ENCODE measurements around the gene FABP1.

The FABP1 gene

DNA sequence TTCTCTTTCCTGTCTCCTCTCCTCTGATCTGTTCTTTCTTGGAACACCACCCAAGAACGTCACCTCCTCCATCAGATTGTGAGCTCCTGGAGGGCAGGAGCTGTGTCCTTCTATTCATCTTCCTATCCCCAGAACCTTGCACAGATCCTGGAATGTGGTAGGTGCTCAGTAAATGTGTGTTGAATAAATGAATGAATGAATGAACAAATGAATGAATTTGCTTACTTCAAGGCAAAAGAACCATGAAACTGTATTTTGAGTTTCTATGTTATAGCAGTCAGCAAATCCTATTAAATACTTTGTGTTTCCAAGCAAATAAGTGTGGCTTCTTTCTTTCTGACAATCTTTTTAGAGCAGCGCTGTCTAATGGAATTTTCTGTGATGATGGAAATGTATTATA lies 14.8 kb downstream of the FABP1 start:
- DNase-seq: no peak

DNA sequence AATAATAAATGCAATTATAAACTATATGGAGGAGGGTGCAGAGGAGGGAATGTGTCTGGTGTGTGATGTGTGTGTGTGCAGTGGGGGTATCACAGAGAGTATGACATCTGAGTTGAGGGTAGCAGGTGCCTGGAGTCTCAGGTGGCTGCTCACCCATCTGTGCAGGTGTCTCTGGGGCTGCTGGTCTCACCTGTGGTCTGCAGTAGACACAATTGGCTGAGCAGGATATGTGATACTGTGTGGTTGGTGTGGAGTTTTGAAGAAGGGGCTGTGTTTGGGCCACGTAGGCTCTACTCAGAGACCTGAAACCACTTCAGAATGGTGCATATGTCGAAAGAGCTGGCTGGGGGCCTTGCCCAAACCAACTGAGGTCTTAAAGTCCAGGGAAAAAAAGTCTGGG lies 17.0 kb downstream of the FABP1 start:
- no peak for DNase-seq

DNA sequence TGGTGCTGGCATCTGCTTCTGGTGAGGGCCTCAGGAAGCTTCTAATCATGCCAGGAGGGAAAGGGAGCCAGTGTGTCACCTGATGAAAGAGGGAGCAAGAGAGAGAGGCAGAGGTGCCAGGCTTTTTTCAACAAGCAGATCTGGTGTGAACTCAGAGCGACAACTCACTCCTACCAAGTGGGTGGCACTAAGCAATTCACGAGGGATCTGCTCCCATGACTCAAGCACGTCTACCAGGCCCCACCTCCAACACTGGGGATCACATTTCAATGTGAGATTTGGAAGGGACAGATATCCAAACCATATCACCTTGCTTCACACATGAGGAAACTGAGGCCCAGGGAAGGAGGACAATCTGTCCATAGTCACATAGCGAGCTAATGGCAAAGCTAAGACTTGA lies 19.1 kb downstream of the FABP1 start:
- no peak for DNase-seq

DNA sequence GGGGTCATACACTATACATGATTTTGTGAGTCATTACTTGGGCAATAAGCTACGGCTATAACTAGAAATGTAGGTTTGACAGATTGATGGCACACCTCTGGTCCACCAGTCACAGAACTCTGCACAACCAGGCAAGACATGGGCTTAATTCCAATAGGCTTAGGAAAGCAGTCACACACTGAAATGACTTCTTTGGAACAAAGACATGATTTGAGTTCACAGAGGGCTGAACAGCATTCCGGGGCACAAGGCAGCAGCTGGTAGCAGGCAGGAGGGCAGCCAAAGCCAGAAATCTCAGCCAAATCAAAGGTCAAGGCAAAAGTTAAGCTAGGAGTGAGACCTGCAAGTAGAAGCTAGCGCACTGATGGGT lies 27.4 kb downstream of the FABP1 start:
- no peak for DNase-seq

DNA sequence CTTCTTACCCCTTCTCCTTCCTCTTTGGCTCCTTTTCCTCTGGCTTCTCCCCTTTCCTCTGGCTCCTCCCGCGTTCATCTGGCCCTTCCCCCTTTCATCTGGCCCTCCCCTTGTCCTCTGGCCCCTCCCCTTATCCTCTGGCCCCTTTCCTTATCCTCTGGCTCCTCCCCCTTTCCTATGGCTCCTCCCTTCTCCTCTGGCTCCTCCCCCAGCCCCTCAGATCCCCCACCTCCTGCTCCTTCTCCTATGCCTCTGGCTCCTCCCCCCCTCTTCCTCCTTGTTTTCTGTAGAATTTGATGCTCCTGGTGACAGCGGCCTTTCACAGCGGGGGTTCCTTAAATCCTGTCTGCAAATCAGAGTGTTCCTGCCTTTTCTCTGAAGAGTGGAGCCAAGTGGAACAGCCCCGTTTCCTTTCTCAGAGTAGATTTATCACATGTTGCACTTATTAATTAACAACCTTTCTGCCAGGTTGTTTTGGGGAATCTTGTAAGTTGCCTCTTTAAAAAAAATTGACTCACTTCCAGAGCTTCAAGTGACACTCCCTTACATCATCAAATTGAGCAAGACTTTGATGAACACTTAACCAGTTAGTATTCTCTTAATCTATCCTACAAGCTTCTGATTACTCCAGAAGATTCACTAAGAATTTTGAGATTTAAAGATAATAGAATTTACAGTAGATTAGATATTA lies 27.9 kb downstream of the FABP1 start:
- DNase-seq: peak; percentile 20

DNA sequence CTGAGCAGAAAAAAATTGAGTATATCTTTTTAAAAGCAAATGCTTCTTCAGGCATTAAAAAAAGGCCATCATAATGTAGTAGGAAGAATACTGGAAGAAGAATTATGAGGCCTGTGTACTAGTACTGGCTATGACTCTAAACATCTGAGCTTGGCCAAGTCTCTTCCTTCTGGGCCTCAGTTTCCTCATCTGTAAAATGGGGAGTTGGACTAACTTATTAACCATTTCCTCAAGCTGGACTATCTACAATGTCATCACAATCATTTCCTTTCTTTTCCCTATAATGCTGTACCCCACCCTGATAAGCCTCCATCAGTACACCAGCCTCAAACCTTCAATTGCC lies 29.3 kb downstream of the FABP1 start:
- DNase-seq: no peak

DNA sequence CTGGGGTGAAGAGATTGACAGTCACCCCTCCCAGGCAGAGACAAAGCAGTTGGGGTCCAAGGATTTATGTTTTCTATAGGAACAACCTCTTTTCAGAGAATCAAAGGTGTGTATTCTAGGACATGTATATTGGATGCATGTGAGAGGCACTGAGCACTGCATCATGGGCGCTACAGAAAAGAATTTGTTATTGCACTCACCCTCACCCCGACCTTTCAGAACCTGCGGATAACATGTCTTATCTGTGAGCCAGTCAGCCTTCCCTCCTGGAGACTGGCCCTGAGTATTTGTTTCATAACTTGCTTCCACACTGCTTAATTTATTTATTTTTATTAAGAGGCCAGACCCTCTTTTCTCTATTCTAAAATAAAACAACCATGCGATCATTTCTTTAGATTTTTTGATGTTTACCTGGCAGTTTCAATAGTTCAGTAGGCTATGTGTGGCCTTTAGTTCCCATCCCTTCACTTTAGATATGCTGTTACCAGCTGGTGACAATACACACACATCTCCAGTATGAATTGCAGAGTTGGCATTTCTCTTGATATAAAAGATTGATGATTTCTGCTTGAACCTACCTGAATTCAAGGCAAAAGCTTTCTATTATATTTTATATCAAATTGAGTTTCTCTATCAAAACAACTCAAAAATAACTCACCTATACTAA lies 29.8 kb downstream of the FABP1 start:
- DNase-seq: no peak

DNA sequence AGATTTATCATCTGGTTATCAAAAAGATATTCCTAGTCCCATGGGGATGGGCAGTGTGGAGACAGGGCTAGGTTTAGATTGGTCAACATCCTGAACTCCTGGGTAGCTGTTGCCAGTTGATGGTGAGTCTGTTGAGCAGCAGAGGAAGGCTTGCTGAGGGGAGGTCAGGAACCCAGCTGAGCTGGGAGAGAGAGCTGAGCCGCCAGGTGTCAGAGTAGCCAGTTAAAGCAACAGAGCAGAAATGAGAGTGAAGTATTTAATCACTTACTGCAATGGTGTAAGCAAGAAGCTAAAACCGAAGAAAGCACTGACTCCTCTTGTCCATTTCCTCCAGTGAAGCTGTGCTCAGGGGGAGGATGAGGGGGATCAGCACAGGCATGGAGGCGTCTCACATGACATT lies 30.7 kb downstream of the FABP1 start:
- DNase-seq: no peak

DNA sequence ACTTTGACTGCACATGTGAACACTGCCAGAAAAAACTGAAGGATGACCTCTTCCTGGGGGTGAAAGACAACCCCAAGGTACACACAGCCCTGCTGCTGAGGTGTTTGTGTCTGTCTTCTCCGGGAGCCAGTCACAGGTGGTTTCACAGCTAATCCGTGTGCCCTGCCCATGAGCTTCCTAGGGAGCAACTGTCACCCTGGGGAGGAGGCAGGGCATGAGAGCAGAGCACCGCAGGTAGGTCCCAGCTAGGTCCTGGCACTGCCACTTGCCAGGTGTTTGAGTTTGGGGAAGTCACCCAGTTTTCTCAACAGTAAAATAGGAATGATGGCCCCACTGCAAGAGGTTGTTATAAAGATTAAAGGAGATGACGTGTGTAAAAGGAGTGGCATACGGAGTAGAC lies 31.2 kb downstream of the FABP1 start:
- DNase-seq: no peak

DNA sequence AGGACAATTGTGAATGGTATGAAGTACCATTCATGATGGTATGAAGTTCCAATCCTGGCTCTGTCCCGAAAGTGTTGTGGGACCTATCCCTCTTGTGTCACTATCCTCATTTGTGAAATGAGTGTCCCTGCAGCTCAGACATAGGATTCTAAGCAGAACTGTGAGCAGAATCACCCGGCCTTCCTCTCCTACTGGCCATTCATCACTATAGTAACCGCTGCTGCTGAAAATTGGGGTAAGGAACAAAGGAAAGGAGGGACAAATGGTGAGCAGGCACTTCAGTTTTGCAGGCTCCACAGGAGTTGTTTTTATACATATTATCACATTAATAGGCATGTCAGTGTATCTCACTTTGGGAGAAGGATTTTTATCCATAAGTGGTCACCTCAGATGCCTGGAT lies 32.8 kb downstream of the FABP1 start:
- DNase-seq: no peak

DNA sequence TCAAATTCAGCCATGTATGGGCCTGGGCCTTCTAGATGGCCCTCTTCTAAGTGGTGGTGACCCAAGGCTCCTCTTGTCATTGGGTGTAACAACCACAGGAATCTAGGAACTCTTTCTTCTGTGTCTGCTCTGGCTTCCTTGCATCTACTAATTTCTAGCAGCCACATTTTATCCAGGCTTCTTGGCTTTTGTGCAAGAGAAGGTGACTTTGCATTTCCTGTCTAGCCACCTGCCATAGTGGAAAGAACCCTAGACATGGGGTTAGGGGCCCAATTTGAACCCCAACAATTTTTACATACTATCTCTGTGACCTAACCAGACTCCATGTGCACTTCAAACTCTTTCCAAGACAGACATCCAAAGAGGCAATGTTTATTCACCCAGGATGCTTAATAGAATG lies 35.1 kb downstream of the FABP1 start:
- no peak for DNase-seq

DNA sequence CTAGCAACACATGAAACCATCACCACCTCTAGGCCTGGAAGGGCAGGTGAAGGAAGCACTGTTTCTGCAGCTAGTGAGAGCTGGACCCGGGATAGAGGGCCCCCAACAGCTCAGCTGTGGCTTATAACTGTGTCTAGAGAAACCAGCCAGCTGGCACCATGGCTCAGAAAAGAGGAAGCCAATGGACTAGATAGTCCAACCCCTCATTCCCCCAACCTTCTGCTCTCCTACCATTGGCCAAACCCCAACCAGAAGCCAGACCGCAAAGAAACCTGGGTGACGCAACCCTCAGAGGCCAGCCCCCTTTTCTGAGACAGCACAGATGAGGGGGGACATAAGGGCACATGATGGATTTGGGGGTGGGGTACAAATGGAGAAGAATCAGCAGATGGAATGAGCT lies 35.9 kb downstream of the FABP1 start:
- DNase-seq: no peak

DNA sequence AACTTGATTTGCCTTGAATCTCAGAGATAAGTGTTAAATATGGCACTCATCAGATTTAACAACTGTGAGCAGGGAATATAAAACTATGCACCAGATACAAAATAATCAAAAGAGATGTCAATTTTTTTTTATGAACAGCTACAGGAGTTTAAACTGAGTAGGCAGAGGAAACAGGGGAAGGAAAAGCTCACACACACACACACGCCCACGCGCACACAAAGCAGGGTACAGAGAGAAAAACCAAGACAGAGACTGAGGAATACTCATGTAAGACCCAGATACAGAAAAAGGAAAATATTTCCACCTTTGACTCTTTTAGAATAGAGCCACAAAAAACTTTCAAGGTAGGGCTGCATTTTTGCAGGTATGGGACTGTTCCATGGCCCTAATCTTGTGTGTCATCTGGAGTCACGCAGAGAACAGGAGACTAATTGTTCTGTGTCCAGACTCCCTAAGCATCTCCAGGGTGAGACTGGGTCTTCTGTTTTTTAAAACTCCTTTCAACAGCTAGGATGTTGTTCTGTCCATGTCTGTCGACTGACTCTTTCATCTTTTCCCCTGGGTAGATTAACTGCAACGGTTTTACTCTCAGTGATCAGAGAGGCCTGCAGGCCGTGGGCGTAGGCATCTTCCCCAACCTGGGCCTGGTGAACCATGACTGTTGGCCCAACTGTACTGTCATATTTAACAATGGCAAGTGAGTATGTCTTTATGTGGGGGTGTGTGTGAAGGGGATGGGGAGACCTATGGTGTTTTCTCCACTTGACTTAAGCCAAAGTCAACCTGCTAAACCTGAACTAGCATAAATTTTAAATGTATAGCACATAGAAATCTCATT lies 37.2 kb downstream of the FABP1 start:
- DNase-seq: no peak

DNA sequence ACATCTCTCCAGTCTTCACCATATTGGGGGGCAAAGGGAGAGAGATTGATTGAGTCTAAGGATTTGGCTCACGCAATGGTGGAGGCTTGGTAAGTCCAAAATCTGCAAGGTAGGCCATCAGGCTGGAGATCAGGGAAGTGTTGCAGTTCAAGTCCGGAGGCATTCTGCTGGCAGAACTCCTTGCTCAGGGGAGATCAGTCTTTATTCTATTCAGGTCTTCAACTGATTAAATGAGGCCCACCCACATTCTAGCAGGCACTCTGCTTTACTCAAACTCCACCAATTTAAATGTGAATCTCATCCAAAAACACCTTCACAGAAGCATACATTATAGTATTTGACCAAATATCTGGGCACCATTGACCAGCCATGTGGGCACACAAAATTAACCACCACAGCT lies 38.9 kb downstream of the FABP1 start:
- DNase-seq: no peak

DNA sequence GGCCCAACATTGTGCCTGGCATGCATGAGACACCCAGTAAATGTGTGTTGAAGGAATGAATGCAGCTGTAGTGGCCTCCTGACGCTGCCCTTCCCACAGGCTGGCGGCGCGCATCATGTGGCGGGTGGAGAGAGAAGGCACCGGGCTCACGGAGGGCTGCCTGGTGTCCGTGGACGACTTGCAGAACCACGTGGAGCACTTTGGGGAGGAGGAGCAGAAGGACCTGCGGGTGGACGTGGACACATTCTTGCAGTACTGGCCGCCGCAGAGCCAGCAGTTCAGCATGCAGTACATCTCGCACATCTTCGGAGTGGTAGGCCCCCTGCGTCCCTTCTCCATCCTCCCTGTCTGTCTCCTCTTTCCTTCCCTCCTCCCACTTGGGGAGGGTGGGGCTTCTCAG lies 40.1 kb downstream of the FABP1 start:
- no peak for DNase-seq

DNA sequence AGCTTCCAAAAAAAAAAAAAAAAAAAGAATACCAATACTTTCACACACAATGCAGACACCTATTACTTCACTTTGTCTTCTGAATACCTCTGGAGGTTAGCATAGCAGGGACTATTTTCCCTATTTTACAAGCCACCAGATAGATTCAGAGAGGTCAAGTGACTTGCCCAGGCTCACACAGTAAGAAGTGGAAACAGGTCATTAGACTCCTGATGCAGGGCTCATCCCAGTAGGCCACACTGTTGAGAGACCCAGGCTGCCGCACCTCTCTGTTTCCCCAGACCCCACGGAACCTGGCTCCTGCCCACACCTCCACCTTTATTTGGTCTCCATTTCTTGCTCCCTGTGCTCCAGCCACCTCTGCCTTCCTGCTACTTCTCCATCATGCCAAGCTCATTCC lies 40.8 kb downstream of the FABP1 start:
- no peak for DNase-seq

DNA sequence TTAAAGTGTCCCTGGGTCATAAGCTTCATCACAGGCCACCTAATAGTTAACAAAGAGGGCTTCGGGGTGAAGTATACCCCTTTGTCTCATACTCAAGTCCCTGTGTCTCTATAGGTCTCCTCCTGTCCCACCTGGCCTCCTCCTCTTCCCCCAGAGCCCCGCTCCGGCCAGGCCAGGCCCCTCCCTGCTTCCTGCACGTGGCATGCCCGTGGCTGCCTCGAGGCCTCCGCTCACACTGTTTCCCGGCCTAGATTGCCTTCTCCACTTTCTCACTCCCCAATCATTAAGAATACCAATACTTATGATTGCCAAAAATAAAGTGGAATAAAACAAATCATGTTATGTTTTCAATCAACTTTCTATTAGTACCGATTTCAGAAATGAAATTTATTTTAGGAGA lies 41.5 kb downstream of the FABP1 start:
- no peak for DNase-seq

DNA sequence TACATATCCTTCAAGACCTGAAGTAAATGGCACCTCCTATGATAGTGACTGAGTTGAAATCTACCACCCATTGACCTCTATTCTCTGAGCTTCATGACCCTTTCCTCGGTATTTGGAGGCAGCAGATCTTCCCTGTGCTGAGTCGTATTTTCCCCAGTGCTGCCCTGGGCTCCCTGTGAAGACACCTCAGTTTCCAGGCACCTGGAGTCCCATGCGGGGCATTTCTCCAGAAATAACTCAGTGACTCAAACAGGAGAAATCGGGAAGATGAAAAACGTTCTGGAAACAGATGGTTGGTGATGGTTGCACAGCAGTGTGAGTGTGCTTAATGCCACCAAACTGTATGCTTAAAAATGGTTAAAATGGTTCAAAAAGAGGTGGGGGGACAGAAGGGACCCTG lies 42.3 kb downstream of the FABP1 start:
- DNase-seq: no peak

DNA sequence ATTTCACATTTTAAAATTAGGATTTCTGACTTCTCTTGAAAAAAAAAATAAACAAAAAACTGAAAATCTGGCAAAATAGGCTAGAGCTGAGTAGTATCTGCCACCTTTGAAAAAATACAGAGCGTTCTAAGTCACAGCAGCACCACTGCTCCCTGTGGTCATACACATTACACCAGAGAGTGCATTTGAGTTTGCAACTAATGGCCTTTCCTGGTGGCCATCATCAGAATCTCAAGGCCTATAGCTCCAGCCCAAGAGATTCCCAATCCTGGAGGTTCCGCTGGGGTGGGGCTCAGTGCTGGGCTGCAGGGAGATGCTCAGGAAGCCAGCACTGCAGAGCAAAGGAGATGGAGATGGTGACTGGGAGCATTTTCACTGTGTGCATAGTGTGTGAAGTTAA lies 42.8 kb downstream of the FABP1 start:
- no peak for DNase-seq

DNA sequence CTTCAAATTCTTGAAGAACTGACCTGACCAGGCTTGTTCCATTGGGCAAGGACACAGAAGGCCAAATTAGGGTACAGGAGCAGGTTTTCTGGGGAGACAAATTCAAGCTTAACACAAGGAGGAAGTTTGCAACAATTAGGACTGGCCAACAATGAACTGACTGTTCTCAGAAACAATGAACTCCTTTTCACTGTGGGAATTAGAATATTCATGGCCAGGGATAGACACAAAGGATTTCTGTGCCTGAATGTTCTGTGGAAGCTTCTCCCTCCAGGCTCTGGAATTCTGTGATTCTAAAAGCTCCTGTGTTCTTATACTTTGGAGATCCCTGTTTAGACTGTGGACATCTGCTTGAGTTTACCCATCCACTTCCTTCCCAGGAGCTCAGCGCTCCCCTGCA lies 45.1 kb downstream of the FABP1 start:
- DNase-seq: no peak

DNA sequence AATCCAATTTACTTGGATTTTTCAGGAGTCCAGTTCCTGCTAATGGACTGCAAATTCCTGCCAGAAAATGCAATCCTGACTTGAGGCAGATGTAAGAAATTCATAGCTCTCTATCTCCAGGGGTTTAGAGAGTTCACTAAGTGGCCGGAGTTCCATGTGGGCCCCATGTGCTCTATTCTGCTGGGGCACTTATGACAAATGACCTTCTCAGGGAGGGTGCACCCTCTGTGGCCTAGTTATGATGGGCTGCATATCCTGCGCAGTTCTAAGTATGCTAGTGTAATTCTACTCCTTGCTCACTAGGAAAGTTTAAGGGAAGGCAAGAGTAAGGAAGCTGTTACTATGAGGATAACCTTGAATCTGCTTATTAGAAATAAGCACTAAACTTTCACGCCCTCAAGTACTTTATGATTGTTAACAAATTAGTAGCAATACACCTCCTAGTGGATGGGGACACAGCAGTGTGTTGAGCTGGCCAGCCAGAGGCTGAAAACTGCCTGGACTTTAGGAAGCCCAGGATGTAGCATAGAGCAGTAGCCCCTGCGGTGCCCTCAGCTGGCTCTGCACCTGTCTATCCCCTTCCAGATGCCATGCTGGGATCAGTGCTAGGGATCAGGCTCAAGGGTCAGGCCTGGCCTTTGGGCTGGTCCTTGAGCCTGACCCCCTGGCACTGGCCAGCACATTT lies 45.8 kb downstream of the FABP1 start:
- DNase-seq: no peak

DNA sequence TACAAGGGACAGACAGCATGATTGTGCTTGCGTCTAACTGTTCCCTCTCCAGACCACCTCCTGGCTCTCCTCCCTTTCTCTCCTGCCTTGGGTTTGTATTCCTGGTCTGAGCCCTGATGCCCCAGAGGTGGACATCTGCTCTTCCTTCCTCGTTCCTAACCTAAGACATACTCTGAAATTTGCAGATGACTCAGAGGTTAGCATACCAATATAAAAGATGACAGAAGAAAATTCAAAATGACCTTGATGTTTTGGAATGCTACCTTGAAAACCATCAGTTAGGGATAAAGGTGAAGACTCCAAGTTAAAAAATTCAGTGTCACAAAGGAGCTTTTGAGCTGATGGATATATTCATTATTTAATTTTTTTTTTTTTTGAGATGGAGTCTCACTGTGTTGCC lies 47.3 kb downstream of the FABP1 start:
- DNase-seq: no peak

DNA sequence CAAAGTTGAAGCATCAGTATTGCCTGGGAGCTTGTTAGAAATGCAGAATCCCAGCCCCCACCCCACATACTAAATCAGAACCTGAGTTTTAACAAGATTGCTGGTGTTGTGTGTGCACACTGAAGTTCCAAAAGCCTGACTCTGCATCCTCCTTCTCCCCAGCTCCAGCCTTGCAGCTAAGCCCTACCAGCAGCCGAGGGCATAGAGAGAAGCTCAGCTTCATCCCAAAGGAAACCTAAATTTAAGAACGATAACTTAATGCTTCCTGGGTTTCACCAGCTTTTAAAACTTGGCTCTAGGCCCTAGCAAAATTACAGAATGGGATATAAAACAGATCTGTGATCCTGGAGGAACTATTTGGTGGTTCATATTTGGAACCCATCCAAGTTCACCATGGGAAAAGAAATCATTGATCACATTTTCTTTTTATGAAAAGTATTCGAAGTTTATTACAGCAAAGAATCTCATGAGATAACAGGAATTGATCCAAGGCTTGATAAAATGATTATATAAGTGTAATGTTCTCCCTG lies 49.2 kb downstream of the FABP1 start:
- peak; percentile 4 for DNase-seq

DNA sequence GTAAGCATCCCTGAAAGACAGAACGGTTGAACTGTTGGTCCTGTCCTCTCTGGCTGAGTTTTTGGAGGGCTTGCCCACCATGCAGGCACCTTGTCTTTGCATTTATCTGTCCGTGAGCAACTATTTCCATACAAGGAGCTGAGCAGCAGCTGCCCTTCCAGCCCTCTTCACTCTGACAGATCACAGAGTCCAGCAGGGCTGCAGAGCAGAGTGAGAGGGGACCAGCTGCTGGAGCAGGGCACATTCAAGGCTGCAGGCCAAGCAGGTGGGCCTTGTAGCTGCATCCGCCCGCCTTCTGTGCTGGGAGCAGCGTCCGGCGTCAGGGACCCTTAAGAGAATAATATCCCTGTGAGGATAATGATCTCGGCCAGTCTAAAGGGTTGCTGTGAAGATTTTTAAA lies 50.8 kb downstream of the FABP1 start:
- DNase-seq: no peak
